Stimulated activated CD8-positive, alpha-beta memory T cell treated with anti-CD3 and anti-CD28 coated beads, Interleukin-15, amount 100 ng/mL, for 1 hour (primary cell): ENCODE data around the gene PREX1.
"Not testable (repeated sequence)": the region's sequence is repeated elsewhere in the genome, so short reads cannot be mapped to it uniquely, and the experiment has no call there.

Source experiments
- DNase-seq: peaks from one replicate; pipeline ENCODE4 v3.0.0-alpha.2; 2020; ENCODE audit warnings: low read depth

Gene PREX1

GRCh38 chr20:48847498-48848205 is 19.9 kb upstream of the PREX1 start:
- no peak for DNase-seq

- DNase-seq = no peak
Observed at GRCh38 chr20:48846516-48847492, 19.0 kb upstream of the PREX1 start.

GRCh38 chr20:48845721-48846306 is 18.0 kb upstream of the PREX1 start:
- no peak for DNase-seq

GRCh38 chr20:48844996-48845395 is 17.2 kb upstream of the PREX1 start:
- no peak for DNase-seq

- DNase-seq = not testable (repeated sequence)
Observed at GRCh38 chr20:48843896-48844295, 16.1 kb upstream of the PREX1 start.

GRCh38 chr20:48843057-48843806 is 15.4 kb upstream of the PREX1 start:
- DNase-seq = no peak

- DNase-seq = no peak
Observed at GRCh38 chr20:48841875-48842529, 14.2 kb upstream of the PREX1 start.

GRCh38 chr20:48841196-48841874 is 13.5 kb upstream of the PREX1 start:
- DNase-seq = no peak

- DNase-seq = no peak
Observed at GRCh38 chr20:48839154-48839917, 11.5 kb upstream of the PREX1 start.

- DNase-seq = no peak
Observed at GRCh38 chr20:48837014-48837413, 9.2 kb upstream of the PREX1 start.

- no peak for DNase-seq
Observed at GRCh38 chr20:48835390-48835789, 7.6 kb upstream of the PREX1 start.

GRCh38 chr20:48834278-48834677 is 6.5 kb upstream of the PREX1 start:
- DNase-seq = no peak

- no peak for DNase-seq
Observed at GRCh38 chr20:48832405-48832730, 4.6 kb upstream of the PREX1 start.

- no peak for DNase-seq
Observed at GRCh38 chr20:48831718-48832404, 4.1 kb upstream of the PREX1 start.

GRCh38 chr20:48830826-48831318 is 3.1 kb upstream of the PREX1 start:
- DNase-seq = no peak

- no peak for DNase-seq
Observed at GRCh38 chr20:48829940-48830339, 2.1 kb upstream of the PREX1 start.

- DNase-seq = no peak
Observed at GRCh38 chr20:48828734-48829460, 1.1 kb upstream of the PREX1 start.

- DNase-seq = no peak
Observed at GRCh38 chr20:48826883-48827771, 672 bp downstream of the PREX1 start.
